Natural killer cell (primary cell): ENCODE results near the gene RILPL2. TPM values are rescaled to one million over a fixed set of nuclear protein-coding genes. Genes with fewer than 3 reads are reported as not detected.
"Not testable (repeated sequence)": the region's sequence is repeated elsewhere in the genome, so short reads cannot be mapped to it uniquely, and the experiment has no call there.

Experiments
- ATAC-seq, 3 donors: fragments of 150-1000 bp in 2 of 3; fragments of 200-7000 bp in 1 of 3; cut with Tn5 transposase; 1 replicate in 1 of 3; 2 replicates in 2 of 3; pipeline ENCODE4 v1.10.0; 2021; ENCODE audit warnings: mild to moderate bottlenecking in 2 of 3, moderate library complexity in 2 of 3
- DNase-seq, 2 donors: peaks; one replicate each; pipeline versions ENCODE4 v3.0.0 to v3.0.0-alpha.2; 2013 to 2021; ENCODE audit warnings: mixed read lengths in 1 of 2
- H3K27ac ChIP-seq: one replicate; pipeline ENCODE4 v1.5.1; 2013; ENCODE audit warnings: mild to moderate bottlenecking, low read length
- H3K27me3 ChIP-seq: one replicate; pipeline ENCODE4 v1.6.1; 2013; ENCODE audit warnings: low read length; ENCODE audit not compliant: control insufficient read depth, insufficient read depth
- H3K36me3 ChIP-seq: one replicate; pipeline ENCODE4 v1.6.1; 2013; ENCODE audit warnings: low read length; ENCODE audit not compliant: control insufficient read depth, insufficient read depth
- H3K4me1 ChIP-seq: one replicate; pipeline ENCODE4 v1.6.1; 2013; ENCODE audit warnings: low read length; ENCODE audit not compliant: control insufficient read depth, insufficient read depth
- H3K4me3 ChIP-seq: one replicate; pipeline ENCODE4 v1.5.1; 2013; ENCODE audit warnings: low read length
- H3K9me3 ChIP-seq: one replicate; pipeline ENCODE4 v1.6.1; 2013; ENCODE audit warnings: low read length; ENCODE audit not compliant: control insufficient read depth, insufficient read depth
- H3K27ac Mint-ChIP-seq, 2 donors: one replicate each; pipeline ENCODE4 v1.8.0; 2022; ENCODE audit warnings: mild to moderate bottlenecking in 2 of 2, mixed read lengths in 2 of 2, moderate library complexity in 1 of 2
- H3K27me3 Mint-ChIP-seq, 2 donors: one replicate each; pipeline ENCODE4 v1.8.0; 2022; ENCODE audit warnings: low read depth in 2 of 2, mixed read lengths in 2 of 2
- H3K36me3 Mint-ChIP-seq: one replicate; pipeline ENCODE4 v1.8.0; 2022; ENCODE audit warnings: mixed read lengths
- H3K4me1 Mint-ChIP-seq, 2 donors: one replicate each; pipeline ENCODE4 v1.8.0; 2022; ENCODE audit warnings: mixed read lengths in 2 of 2
- H3K4me3 Mint-ChIP-seq: one replicate; pipeline ENCODE4 v1.8.0; 2022; ENCODE audit warnings: mild to moderate bottlenecking, moderate library complexity, mixed read lengths
- H3K9me3 Mint-ChIP-seq, 2 donors: one replicate each; pipeline ENCODE4 v1.8.0; 2022; ENCODE audit warnings: mixed read lengths in 2 of 2
- WGBS: methylation state at CpG from one replicate; pipeline ENCODE4 v1.1.7; 2013; ENCODE audit warnings: missing lambda C conversion rate; ENCODE audit not compliant: insufficient coverage; 5-methylcytosine and 5-hydroxymethylcytosine counted together
- intact Hi-C: fragments of 100-400 bp; cut with micrococcal nuclease; formaldehyde crosslinking; loops from one replicate; pipeline ENCODE4 v1.14.2; 2022
- total RNA-seq, 4 donors: library from RNA; stranded (reverse); fragments of 120-200 nt in 1 of 4; gene quantifications; one replicate each; pipeline versions ENCODE4 v1.2.3 to v1.2.4, GENCODE V29; 2013 to 2022
- TF ChIP-seq, protein P1 (sequence below): fragments of 200-600 bp; IDR thresholded peaks from one replicate; pipeline ENCODE4 v1.8.0; 2022; ENCODE audit warnings: antibody characterized with exemption

RILPL2 gene
- total RNA-seq, 3 donors from 2014 or later (not counting 1 experiment from before 2014, with no cell fraction given), result 3.6 to 5.5 (median 4.4) TPM

DNA sequence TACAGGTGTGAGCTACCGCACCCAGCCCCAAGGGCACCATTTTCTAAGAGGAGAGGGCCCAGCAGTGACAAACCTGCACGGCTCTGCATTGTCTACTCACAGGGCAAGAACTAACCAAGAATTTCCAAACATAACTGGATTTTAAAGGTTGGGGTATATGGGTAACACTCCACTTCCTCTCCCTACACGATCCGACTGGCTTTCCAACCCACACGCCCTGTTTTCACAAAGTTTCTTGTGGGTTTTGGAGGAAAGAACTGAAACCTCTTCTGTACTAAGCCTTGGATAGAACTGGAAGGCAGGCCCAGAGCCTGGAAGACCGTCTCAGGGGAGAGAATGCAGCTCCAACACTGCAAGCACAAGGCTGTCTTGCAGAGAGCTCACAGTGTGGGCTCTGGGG is 46.4 kb upstream of the RILPL2 start:
- intact Hi-C loops, result no loop called here
- TF ChIP-seq, protein P1, sequence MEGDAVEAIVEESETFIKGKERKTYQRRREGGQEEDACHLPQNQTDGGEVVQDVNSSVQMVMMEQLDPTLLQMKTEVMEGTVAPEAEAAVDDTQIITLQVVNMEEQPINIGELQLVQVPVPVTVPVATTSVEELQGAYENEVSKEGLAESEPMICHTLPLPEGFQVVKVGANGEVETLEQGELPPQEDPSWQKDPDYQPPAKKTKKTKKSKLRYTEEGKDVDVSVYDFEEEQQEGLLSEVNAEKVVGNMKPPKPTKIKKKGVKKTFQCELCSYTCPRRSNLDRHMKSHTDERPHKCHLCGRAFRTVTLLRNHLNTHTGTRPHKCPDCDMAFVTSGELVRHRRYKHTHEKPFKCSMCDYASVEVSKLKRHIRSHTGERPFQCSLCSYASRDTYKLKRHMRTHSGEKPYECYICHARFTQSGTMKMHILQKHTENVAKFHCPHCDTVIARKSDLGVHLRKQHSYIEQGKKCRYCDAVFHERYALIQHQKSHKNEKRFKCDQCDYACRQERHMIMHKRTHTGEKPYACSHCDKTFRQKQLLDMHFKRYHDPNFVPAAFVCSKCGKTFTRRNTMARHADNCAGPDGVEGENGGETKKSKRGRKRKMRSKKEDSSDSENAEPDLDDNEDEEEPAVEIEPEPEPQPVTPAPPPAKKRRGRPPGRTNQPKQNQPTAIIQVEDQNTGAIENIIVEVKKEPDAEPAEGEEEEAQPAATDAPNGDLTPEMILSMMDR, result no peak
- Histone ChIP-seq H3K27me3 (no peaks in the 10 kb centered on the region), H3K4me3 (no peak overlapping the region), H3K9me3 (no peaks in the 10 kb centered on the region), H3K4me1 (peaks cover 9% of the 10 kb centered on the region), H3K27ac (no peak overlapping the region), H3K36me3 (no peaks in the 10 kb centered on the region)
- no peaks in the 10 kb centered on the region for H3K36me3 Mint-ChIP-seq
- H3K9me3 Mint-ChIP-seq, result no peaks in the 10 kb centered on the region
- no peaks in the 10 kb centered on the region for H3K27me3 Mint-ChIP-seq
- WGBS, result 98% methylated on average over 4 of the region's 6 CpGs
- ATAC-seq (no peak), DNase-seq (no peak)
- no peak overlapping the region for H3K4me3 Mint-ChIP-seq
- peaks cover 14 to 15% of the 10 kb centered on the region in 2 donors for H3K4me1 Mint-ChIP-seq
- no peak overlapping the region for H3K27ac Mint-ChIP-seq

DNA sequence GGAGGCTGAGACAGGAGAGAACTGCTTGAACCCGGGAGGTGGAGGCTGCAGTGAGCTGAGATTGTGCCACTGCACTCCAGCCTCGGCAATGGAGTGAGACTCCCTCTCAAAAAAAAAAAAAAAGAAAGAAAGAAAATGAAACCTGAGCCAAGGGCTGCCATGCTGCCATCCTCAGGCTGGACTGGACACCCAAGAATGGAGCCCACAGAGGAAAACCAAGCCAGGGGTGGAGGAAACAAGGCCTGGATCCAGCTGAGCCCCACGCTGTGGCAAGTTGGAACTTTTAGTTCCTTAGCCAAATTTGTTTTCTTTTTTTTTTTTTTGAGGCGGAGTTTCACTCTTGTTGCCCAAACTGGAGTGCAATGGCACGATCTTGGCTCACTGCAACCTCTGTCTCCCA is 44.8 kb upstream of the RILPL2 start:
- intact Hi-C loops, H3K9me3 ChIP-seq, H3K36me3 Mint-ChIP-seq, H3K4me1 ChIP-seq, H3K36me3 ChIP-seq, H3K4me3 Mint-ChIP-seq, H3K27me3 ChIP-seq, H3K4me3 ChIP-seq, H3K9me3 Mint-ChIP-seq, DNase-seq, H3K27ac ChIP-seq, H3K27me3 Mint-ChIP-seq, ATAC-seq, H3K27ac Mint-ChIP-seq: not testable (repeated sequence)
- WGBS, result 97% methylated on average over 5 of the region's 5 CpGs
- H3K4me1 Mint-ChIP-seq, result peaks cover 15 to 19% of the 10 kb centered on the region in 2 donors

DNA sequence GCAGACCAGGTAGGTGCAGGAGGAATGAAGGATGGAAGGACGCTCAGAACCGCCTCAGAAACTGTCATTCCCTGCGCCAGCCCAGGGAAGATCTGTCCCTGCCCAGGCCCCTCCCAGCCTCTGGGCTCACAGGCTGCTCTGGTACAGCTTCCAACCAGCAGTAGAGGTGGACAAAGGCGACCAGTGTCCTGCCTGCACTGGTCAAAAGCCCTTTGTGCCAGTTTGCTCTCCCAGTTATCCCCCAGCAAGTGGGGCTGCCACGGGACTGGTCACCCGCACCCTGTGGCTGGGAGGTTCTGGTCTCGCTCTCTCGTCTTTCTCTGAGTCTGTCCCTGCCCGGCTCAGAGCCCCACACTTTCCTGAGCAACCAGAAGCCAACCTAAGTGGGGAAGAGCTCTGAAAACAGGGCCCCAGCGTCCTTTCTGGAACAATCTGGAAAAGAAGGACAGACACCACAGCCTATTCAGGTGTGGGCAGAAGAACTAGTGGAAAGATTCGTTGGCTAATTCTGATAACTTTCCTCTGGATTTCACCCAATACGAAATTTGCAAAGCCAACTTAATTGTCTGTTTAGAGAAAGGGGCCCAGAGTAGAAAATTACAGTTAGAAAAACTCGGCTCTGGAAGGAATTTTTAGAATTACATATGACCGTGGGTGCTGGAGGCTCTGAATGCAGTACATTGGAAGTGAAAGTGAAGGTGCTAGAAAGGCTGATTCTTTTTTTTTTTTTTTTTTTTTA is 43.1 kb upstream of the RILPL2 start:
- H3K4me3 Mint-ChIP-seq, result no peak overlapping the region
- H3K4me1 Mint-ChIP-seq, result peaks cover 11 to 15% of the 10 kb centered on the region in 2 donors
- WGBS, result 87% methylated on average over 14 of the region's 14 CpGs
- DNase-seq (no peak), ATAC-seq (no peak)
- Histone ChIP-seq H3K4me3 (no peak overlapping the region), H3K36me3 (no peaks in the 10 kb centered on the region), H3K9me3 (no peaks in the 10 kb centered on the region), H3K27me3 (no peaks in the 10 kb centered on the region), H3K27ac (no peak overlapping the region), H3K4me1 (peaks cover 9% of the 10 kb centered on the region)
- no peaks in the 10 kb centered on the region for H3K27me3 Mint-ChIP-seq
- H3K9me3 Mint-ChIP-seq, result no peaks in the 10 kb centered on the region
- no peaks in the 10 kb centered on the region for H3K36me3 Mint-ChIP-seq
- H3K27ac Mint-ChIP-seq, result no peak overlapping the region
- intact Hi-C loops, result no loop called here
- TF ChIP-seq, protein P1, result no peak

DNA sequence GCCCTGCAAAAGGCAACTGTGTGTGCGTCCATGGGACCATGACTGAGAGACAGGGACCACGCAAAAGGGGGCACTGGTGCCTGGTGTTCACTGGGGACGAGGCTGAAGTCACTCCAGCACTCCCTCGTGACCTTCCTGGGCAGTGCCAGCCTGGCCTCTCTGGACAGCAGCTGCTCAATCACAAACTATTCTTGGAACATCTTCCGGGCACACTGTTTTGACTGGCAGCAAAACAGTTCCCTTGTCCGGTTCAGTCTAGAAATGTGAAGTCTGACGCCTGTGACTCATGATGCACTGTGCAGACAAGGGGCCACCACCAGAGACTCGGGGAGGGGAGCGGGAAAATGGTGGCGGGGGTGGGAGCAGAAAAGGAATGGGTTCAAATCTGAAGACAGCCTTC is 42.3 kb upstream of the RILPL2 start:
- Histone ChIP-seq H3K27ac (no peak overlapping the region), H3K4me3 (no peak overlapping the region), H3K4me1 (peaks cover 2% of the 10 kb centered on the region), H3K27me3 (no peaks in the 10 kb centered on the region), H3K36me3 (no peaks in the 10 kb centered on the region), H3K9me3 (no peaks in the 10 kb centered on the region)
- WGBS, result 95% methylated on average over 10 of the region's 10 CpGs
- Mint-ChIP-seq H3K4me3 (no peak overlapping the region), H3K27me3 (no peaks in the 10 kb centered on the region), H3K36me3 (no peaks in the 10 kb centered on the region), H3K4me1 (peaks cover 2 to 7% of the 10 kb centered on the region in 2 donors), H3K9me3 (no peaks in the 10 kb centered on the region), H3K27ac (no peak overlapping the region)
- TF ChIP-seq, protein P1, result no peak
- no peak for ATAC-seq
- DNase-seq, result no peak
- intact Hi-C loops, result no loop called here
